HG03196 (cell line): ENCODE measurements around the gene SLAMF1.
"Not testable (repeated sequence)": the region's sequence is repeated elsewhere in the genome, so short reads cannot be mapped to it uniquely, and the experiment has no call there.

Source experiments
- ATAC-seq: cut with Tn5 transposase; IDR thresholded peaks from one replicate; pipeline ENCODE4 v1.9.1; 2021; ENCODE audit not compliant: unreplicated experiment

SLAMF1 gene

GRCh38 chr1:160607011-160607671 lies 39.7 kb downstream of the SLAMF1 start:
- peak; percentile 65 for ATAC-seq

GRCh38 chr1:160606611-160607010 lies 40.2 kb downstream of the SLAMF1 start:
- ATAC-seq: peak; percentile 6

GRCh38 chr1:160605792-160606479 lies 40.9 kb downstream of the SLAMF1 start:
- ATAC-seq: no peak

GRCh38 chr1:160605205-160605604 lies 41.6 kb downstream of the SLAMF1 start:
- no peak for ATAC-seq

GRCh38 chr1:160597705-160598104 lies 49.1 kb downstream of the SLAMF1 start:
- no peak for ATAC-seq

GRCh38 chr1:160597051-160597450 lies 49.8 kb downstream of the SLAMF1 start:
- no peak for ATAC-seq

GRCh38 chr1:160590488-160590887 lies 56.4 kb downstream of the SLAMF1 start:
- ATAC-seq: no peak

- ATAC-seq: no peak
These were observed 58.4 kb downstream of the SLAMF1 start for GRCh38 chr1:160588468-160588867.

- no peak for ATAC-seq
These were observed 62.1 kb downstream of the SLAMF1 start for GRCh38 chr1:160584784-160585183.

- not testable (repeated sequence) for ATAC-seq
These were observed 63.9 kb downstream of the SLAMF1 start for GRCh38 chr1:160582976-160583375.

- no peak for ATAC-seq
These were observed 64.9 kb downstream of the SLAMF1 start for GRCh38 chr1:160581961-160582360.

GRCh38 chr1:160580221-160580812 lies 66.5 kb downstream of the SLAMF1 start:
- no peak for ATAC-seq

- no peak for ATAC-seq
These were observed 67.6 kb downstream of the SLAMF1 start, which contains the start of gene CD84 for GRCh38 chr1:160579216-160579701. Gene CD84 (minus strand): TSS chr1:160579496. CDS start chr1:160579437, 59 bp downstream.

GRCh38 chr1:160578525-160579191 lies 68.2 kb downstream of the SLAMF1 start:
- ATAC-seq: no peak

- ATAC-seq: no peak
These were observed 68.7 kb downstream of the SLAMF1 start for GRCh38 chr1:160578175-160578524.

GRCh38 chr1:160577671-160578070 lies 69.2 kb downstream of the SLAMF1 start:
- no peak for ATAC-seq

- ATAC-seq: no peak
These were observed 70.0 kb downstream of the SLAMF1 start for GRCh38 chr1:160576884-160577283.

- ATAC-seq: no peak
These were observed 70.5 kb downstream of the SLAMF1 start for GRCh38 chr1:160576390-160576789.

- ATAC-seq: no peak
These were observed 71.7 kb downstream of the SLAMF1 start for GRCh38 chr1:160575112-160575664.

- ATAC-seq: no peak
These were observed 76.0 kb downstream of the SLAMF1 start for GRCh38 chr1:160570840-160571239.

- ATAC-seq: no peak
These were observed 77.0 kb downstream of the SLAMF1 start for GRCh38 chr1:160569806-160570205.
